Neutrophil (primary cell): ENCODE data around the gene CEP152.

Experiments
- H3K27ac ChIP-seq: fragments of 200-600 bp; sonication (generic); 2 replicates; pipeline ENCODE4 v1.5.1; 2016; ENCODE audit warnings: mild to moderate bottlenecking, moderate library complexity
- H3K27me3 ChIP-seq: fragments of 200-600 bp; sonication (generic); 2 replicates; pipeline ENCODE4 v1.6.0; 2016; ENCODE audit warnings: mild to moderate bottlenecking
- H3K36me3 ChIP-seq: fragments of 200-600 bp; sonication (generic); 2 replicates; pipeline ENCODE4 v1.5.1; 2017
- H3K4me1 ChIP-seq, 2 experiments: fragments of 200-600 bp in 1 of 2; sonication (generic) in 1 of 2; 1 replicate in 1 of 2; 2 replicates in 1 of 2; pipeline versions ENCODE4 v1.5.1 to v1.6.1; 2013 to 2016; ENCODE audit warnings: low read depth in 1 of 2, low read length in 1 of 2, mild to moderate bottlenecking in 1 of 2, moderate library complexity in 1 of 2; ENCODE audit not compliant: control insufficient read depth in 1 of 2, insufficient read depth in 1 of 2
- H3K4me3 ChIP-seq, 2 experiments: fragments of 200-600 bp in 1 of 2; sonication (generic) in 1 of 2; 1 replicate in 1 of 2; 2 replicates in 1 of 2; pipeline ENCODE4 v1.5.1; 2013 to 2016; ENCODE audit warnings: low read depth in 1 of 2, low read length in 1 of 2, mild to moderate bottlenecking in 1 of 2, moderate library complexity in 1 of 2
- H3K9me3 ChIP-seq: fragments of 200-600 bp; sonication (generic); 2 replicates; pipeline ENCODE4 v1.5.1; 2016
- CTCF ChIP-seq: fragments of 200-600 bp; sonication (generic); IDR thresholded peaks from 2 replicates; pipeline ENCODE4 v1.5.1; 2016; ENCODE audit warnings: antibody characterized with exemption

Gene CEP152

GRCh38 chr15:48784756-48785155 is 26.1 kb downstream of the CEP152 start:
- H3K27me3 ChIP-seq: no peaks in the 10 kb centered on the region
- no peak overlapping the region for H3K27ac ChIP-seq
- H3K36me3 ChIP-seq: peaks cover 48% of the 10 kb centered on the region
- H3K4me3 ChIP-seq: no peak overlapping the region
- TF ChIP-seq CTCF: no peak
- H3K4me1 ChIP-seq: no peaks in the 10 kb centered on the region
- H3K9me3 ChIP-seq: no peaks in the 10 kb centered on the region

GRCh38 chr15:48782911-48783310 is 28.0 kb downstream of the CEP152 start:
- Histone ChIP-seq H3K9me3 (no peaks in the 10 kb centered on the region), H3K4me3 (no peak overlapping the region), H3K27me3 (no peaks in the 10 kb centered on the region), H3K36me3 (peaks cover 52% of the 10 kb centered on the region), H3K4me1 (no peaks in the 10 kb centered on the region), H3K27ac (no peak overlapping the region)
- no peak for TF ChIP-seq CTCF

GRCh38 chr15:48781481-48782081 is 29.3 kb downstream of the CEP152 start:
- H3K36me3 ChIP-seq: peaks cover 51% of the 10 kb centered on the region
- H3K27me3 ChIP-seq: no peaks in the 10 kb centered on the region
- H3K9me3 ChIP-seq: no peaks in the 10 kb centered on the region
- no peak overlapping the region for H3K27ac ChIP-seq
- no peak for TF ChIP-seq CTCF
- no peak overlapping the region for H3K4me3 ChIP-seq
- H3K4me1 ChIP-seq: no peaks in the 10 kb centered on the region

- H3K36me3 ChIP-seq: peaks cover 51% of the 10 kb centered on the region
- H3K4me3 ChIP-seq: no peak overlapping the region
- no peak overlapping the region for H3K27ac ChIP-seq
- TF ChIP-seq CTCF: no peak
- H3K9me3 ChIP-seq: no peaks in the 10 kb centered on the region
- no peaks in the 10 kb centered on the region for H3K4me1 ChIP-seq
- H3K27me3 ChIP-seq: no peaks in the 10 kb centered on the region
Observed at GRCh38 chr15:48781017-48781416, 29.9 kb downstream of the CEP152 start.

GRCh38 chr15:48778331-48778730 is 32.5 kb downstream of the CEP152 start:
- Histone ChIP-seq H3K36me3 (peaks cover 49% of the 10 kb centered on the region), H3K27me3 (no peaks in the 10 kb centered on the region), H3K4me1 (no peaks in the 10 kb centered on the region), H3K4me3 (no peak overlapping the region), H3K9me3 (no peaks in the 10 kb centered on the region), H3K27ac (no peak overlapping the region)
- no peak for TF ChIP-seq CTCF
